OCI-LY1 (cell line): ENCODE measurements around the gene TUBB2B.

Experiments
- H2AFZ ChIP-seq: fragments of 200-600 bp; sonication (generic), shearing (Covaris generic); 2 replicates; pipeline ENCODE4 v1.6.0; 2014; ENCODE audit warnings: antibody characterized with exemption, mild to moderate bottlenecking, low read length
- H3F3A ChIP-seq: fragments of 200-600 bp; sonication (generic), shearing (Covaris generic); 2 replicates; pipeline ENCODE4 v1.6.0; 2014; ENCODE audit warnings: mild to moderate bottlenecking, antibody characterized with exemption, low read length, moderate library complexity; ENCODE audit not compliant: insufficient read depth
- H3K27ac ChIP-seq: fragments of 200-600 bp; sonication (generic); 2 replicates; pipeline ENCODE4 v1.5.1; 2014; ENCODE audit warnings: low read length, mixed run types, mild to moderate bottlenecking, low read depth; ENCODE audit not compliant: poor library complexity, severe bottlenecking
- H3K27me3 ChIP-seq: fragments of 200-600 bp; sonication (generic); 2 replicates; pipeline ENCODE4 v1.6.0; 2014; ENCODE audit warnings: antibody characterized with exemption, mild to moderate bottlenecking, low read length, moderate library complexity; ENCODE audit not compliant: insufficient read depth
- H3K36me3 ChIP-seq: fragments of 200-600 bp; sonication (generic); 2 replicates; pipeline ENCODE4 v1.6.1; 2014; ENCODE audit warnings: mild to moderate bottlenecking, antibody characterized with exemption, low read length, moderate library complexity, mixed read lengths; ENCODE audit not compliant: insufficient read depth
- H3K4me1 ChIP-seq: fragments of 200-600 bp; sonication (generic); 2 replicates; pipeline ENCODE4 v1.5.1; 2014; ENCODE audit warnings: mild to moderate bottlenecking, low read length, moderate library complexity; ENCODE audit not compliant: insufficient read depth, severe bottlenecking
- H3K4me2 ChIP-seq: fragments of 200-600 bp; sonication (generic), shearing (Covaris generic); 2 replicates; pipeline ENCODE4 v1.6.1; 2014; ENCODE audit warnings: low read length
- H3K4me3 ChIP-seq: fragments of 200-600 bp; sonication (generic); 2 replicates; pipeline ENCODE4 v1.5.1; 2014; ENCODE audit warnings: low read length, low read depth, mild to moderate bottlenecking, mixed read lengths; ENCODE audit not compliant: poor library complexity, severe bottlenecking
- H3K79me2 ChIP-seq: fragments of 200-600 bp; shearing (Covaris generic); 2 replicates; pipeline ENCODE4 v1.6.1; 2016; ENCODE audit warnings: mixed run types, low read length, mixed read lengths; ENCODE audit not compliant: insufficient read depth
- H3K9ac ChIP-seq: fragments of 200-600 bp; sonication (generic), shearing (Covaris generic); 2 replicates; pipeline ENCODE4 v1.6.1; 2014; ENCODE audit warnings: mild to moderate bottlenecking, low read length, mixed read lengths
- H3K9me2 ChIP-seq: fragments of 200-600 bp; sonication (generic), shearing (Covaris generic); 2 replicates; pipeline ENCODE4 v1.6.1; 2014; ENCODE audit warnings: low read depth, mild to moderate bottlenecking, low read length, mixed read lengths
- H3K9me3 ChIP-seq: fragments of 200-600 bp; shearing (Covaris generic); 2 replicates; pipeline ENCODE4 v1.6.1; 2014; ENCODE audit warnings: low read length, mixed read lengths
- H4K20me1 ChIP-seq: fragments of 200-600 bp; sonication (generic), shearing (Covaris generic); 2 replicates; pipeline ENCODE4 v1.6.0; 2016; ENCODE audit warnings: mild to moderate bottlenecking, low read length; ENCODE audit not compliant: insufficient read depth
- EZH2 ChIP-seq: fragments of 200-600 bp; sonication (generic), shearing (Covaris generic); IDR thresholded peaks from 2 replicates; pipeline ENCODE4 v1.8.0; 2017; ENCODE audit warnings: borderline replicate concordance, mixed run types, mild to moderate bottlenecking, antibody characterized with exemption, low read length, moderate library complexity, mixed read lengths
- TF ChIP-seq, protein P1 (sequence below): fragments of 200-600 bp; sonication (generic), shearing (Covaris generic); IDR thresholded peaks from 2 replicates; pipeline ENCODE4 v1.5.1; 2017; ENCODE audit warnings: mild to moderate bottlenecking, antibody characterized with exemption, low read length, moderate library complexity, mixed read lengths

TUBB2B gene

GRCh38 chr6:3226042-3226441, 1.4 kb downstream of the TUBB2B start:
- Histone ChIP-seq H2AFZ (no peak overlapping the region), H3K9me2 (no peaks in the 10 kb centered on the region), H3F3A (no peaks in the 10 kb centered on the region), H3K4me3 (no peak overlapping the region), H3K27me3 (peaks cover 3% of the 10 kb centered on the region), H3K9me3 (no peaks in the 10 kb centered on the region), H3K9ac (no peak overlapping the region), H3K4me2 (no peak overlapping the region), H3K36me3 (no peaks in the 10 kb centered on the region), H3K79me2 (no peaks in the 10 kb centered on the region), H3K27ac (no peak overlapping the region), H4K20me1 (no peaks in the 10 kb centered on the region), H3K4me1 (peaks cover 26% of the 10 kb centered on the region)
- TF ChIP-seq EZH2: no peak
- TF ChIP-seq, protein P1, sequence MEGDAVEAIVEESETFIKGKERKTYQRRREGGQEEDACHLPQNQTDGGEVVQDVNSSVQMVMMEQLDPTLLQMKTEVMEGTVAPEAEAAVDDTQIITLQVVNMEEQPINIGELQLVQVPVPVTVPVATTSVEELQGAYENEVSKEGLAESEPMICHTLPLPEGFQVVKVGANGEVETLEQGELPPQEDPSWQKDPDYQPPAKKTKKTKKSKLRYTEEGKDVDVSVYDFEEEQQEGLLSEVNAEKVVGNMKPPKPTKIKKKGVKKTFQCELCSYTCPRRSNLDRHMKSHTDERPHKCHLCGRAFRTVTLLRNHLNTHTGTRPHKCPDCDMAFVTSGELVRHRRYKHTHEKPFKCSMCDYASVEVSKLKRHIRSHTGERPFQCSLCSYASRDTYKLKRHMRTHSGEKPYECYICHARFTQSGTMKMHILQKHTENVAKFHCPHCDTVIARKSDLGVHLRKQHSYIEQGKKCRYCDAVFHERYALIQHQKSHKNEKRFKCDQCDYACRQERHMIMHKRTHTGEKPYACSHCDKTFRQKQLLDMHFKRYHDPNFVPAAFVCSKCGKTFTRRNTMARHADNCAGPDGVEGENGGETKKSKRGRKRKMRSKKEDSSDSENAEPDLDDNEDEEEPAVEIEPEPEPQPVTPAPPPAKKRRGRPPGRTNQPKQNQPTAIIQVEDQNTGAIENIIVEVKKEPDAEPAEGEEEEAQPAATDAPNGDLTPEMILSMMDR: no peak

GRCh38 chr6:3222506-3223038, 4.9 kb downstream of the TUBB2B start:
- Histone ChIP-seq H3K4me1 (peaks cover 7% of the 10 kb centered on the region), H3K9me3 (no peaks in the 10 kb centered on the region), H3K9me2 (no peaks in the 10 kb centered on the region), H3K4me2 (no peak overlapping the region), H3K4me3 (no peak overlapping the region), H3K36me3 (no peaks in the 10 kb centered on the region), H3K27ac (no peak overlapping the region), H3F3A (no peaks in the 10 kb centered on the region), H3K79me2 (no peaks in the 10 kb centered on the region), H2AFZ (no peak overlapping the region), H4K20me1 (no peaks in the 10 kb centered on the region), H3K27me3 (peaks cover under 1% of the 10 kb centered on the region), H3K9ac (no peak overlapping the region)
- TF ChIP-seq EZH2: no peak
- TF ChIP-seq, protein P1: no peak

GRCh38 chr6:3221578-3221977, 5.9 kb downstream of the TUBB2B start:
- Histone ChIP-seq H3K9ac (no peak overlapping the region), H3K4me1 (no peaks in the 10 kb centered on the region), H3K79me2 (no peaks in the 10 kb centered on the region), H3K9me2 (no peaks in the 10 kb centered on the region), H3F3A (no peaks in the 10 kb centered on the region), H3K4me2 (no peak overlapping the region), H3K4me3 (no peak overlapping the region), H4K20me1 (no peaks in the 10 kb centered on the region), H3K9me3 (no peaks in the 10 kb centered on the region), H3K36me3 (no peaks in the 10 kb centered on the region), H3K27me3 (peaks cover 4% of the 10 kb centered on the region; the same call in 1 of the 2 replicates), H3K27ac (no peak overlapping the region), H2AFZ (no peak overlapping the region)
- TF ChIP-seq, protein P1: no peak
- no peak for TF ChIP-seq EZH2
